Sigmoid colon (tissue), 4 donors: Measurements from ENCODE around the gene LAMC1.

Experiments
- POLR2A ChIP-seq, 2 donors: fragments of 450-650 bp; IDR thresholded peaks; one replicate each; pipeline ENCODE4 v1.6.1; 2016; ENCODE audit warnings: antibody characterized with exemption in 2 of 2, mild to moderate bottlenecking in 2 of 2, moderate library complexity in 2 of 2
- POLR2AphosphoS5 ChIP-seq, 4 donors: sonication (generic); formaldehyde crosslinking; IDR thresholded peaks; one replicate each; pipeline ENCODE4 v1.6.1; 2017; ENCODE audit warnings: antibody characterized with exemption in 4 of 4
- TF ChIP-seq, protein P1 (sequence below), 4 experiments: fragments of 450-650 bp in 3 of 4; fragments of 200-600 bp in 1 of 4; IDR thresholded peaks; one replicate each; pipeline ENCODE4 v1.5.1; 2016 to 2019; ENCODE audit warnings: antibody characterized with exemption in 4 of 4, mild to moderate bottlenecking in 3 of 4, moderate library complexity in 2 of 4

DNA sequence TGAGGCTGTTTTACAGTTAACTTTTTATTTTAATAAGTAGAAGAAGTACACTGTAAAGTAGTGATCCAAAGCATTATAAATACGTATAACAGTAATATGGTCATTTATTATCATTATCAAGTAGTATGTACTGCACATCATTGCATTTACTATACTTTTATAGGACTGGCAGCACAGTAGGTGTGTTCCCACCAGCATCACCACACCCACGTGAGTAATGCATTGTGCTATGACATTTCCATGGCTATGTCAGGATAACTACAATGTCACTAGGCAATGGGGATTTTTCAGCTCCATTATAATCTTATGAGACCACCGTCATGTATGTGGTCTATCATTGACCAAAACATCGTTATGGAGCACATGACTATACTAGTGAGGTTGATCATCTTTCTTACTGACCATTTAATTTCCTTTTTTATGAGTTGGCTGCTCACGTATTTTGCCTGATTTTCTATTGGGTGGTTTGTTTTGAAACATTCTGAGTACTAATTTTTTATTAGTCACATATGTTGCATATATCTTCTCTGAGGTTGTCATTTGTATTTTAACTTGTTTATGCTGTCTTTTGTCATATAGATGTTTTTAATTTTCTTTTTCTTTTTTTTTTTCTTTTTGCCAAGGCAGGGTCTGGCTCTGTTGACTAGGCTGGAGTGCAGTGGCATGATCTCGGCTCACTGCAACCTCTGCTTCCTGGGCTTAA lies 44.9 kb upstream of the LAMC1 start:
- TF ChIP-seq, protein P1, sequence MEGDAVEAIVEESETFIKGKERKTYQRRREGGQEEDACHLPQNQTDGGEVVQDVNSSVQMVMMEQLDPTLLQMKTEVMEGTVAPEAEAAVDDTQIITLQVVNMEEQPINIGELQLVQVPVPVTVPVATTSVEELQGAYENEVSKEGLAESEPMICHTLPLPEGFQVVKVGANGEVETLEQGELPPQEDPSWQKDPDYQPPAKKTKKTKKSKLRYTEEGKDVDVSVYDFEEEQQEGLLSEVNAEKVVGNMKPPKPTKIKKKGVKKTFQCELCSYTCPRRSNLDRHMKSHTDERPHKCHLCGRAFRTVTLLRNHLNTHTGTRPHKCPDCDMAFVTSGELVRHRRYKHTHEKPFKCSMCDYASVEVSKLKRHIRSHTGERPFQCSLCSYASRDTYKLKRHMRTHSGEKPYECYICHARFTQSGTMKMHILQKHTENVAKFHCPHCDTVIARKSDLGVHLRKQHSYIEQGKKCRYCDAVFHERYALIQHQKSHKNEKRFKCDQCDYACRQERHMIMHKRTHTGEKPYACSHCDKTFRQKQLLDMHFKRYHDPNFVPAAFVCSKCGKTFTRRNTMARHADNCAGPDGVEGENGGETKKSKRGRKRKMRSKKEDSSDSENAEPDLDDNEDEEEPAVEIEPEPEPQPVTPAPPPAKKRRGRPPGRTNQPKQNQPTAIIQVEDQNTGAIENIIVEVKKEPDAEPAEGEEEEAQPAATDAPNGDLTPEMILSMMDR (IDR thresholded peaks at IDR 0.05): no peak
- TF ChIP-seq POLR2AphosphoS5 (IDR thresholded peaks at IDR 0.05): no peak
- TF ChIP-seq POLR2A (IDR thresholded peaks at IDR 0.05): no peak
